ENCODE measurements around the gene INPP1.
A peak's percentile ranks its signal among the peaks of the same experiment; 100 is the strongest.

Gene INPP1

GRCh38 chr2:190407246-190407661 is 63.9 kb downstream of the INPP1 start:
- peak in 1 of 2 donors; percentile 16 for DNase-seq (ENCODE audit: low read depth in 2 of 2, low spot score in 1 of 2)

DNA sequence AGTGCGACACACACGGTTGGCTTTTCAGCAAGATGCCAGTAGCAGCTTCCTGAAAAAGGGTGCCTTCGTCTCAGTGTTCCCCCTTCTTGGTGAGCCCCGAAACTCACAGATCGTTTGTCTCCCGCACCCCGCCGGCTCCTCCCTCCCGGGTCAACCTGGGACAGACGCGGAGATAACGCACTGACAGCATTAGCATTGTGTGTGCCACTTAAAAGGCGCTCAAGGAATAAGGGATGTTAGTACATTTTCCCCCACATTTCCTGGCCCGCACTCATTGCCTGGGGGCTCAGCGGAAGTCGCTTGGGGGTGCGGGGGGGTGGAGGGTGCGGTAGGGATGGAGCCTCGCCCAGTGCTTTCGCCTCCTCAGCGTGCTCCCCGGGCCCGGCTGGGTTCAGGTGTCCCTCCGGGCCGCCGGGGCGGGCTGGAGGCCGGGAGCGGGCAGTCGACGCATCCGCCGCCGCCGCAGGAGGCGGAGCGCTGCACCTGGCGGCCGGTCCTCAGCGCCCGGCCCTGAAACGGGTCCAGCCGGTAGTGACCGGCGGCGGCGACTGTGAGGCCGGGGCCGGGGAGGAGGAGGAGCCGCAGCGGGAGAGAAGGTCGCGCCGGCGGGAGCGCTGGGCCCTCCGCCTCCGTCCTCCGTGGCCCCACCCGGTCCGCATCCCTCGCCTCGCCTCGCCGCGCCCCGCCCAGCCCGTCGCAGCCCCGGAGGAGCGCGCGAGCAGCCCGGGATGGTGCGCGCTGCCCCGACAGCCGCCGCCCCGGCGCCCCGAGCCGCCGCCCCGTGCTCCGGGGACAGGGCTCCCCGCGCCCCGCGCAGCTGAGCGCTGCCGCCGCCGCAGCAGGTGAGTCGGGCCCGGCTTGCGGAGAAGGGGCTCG is 64.5 kb downstream of the INPP1 start, which contains the start of gene MFSD6:
TSS of gene MFSD6 (plus strand) at position 694 of the 876 bp plus-strand sequence. CDS start 27,675 bp downstream, outside the sequence.
- peak; percentile 23 to 27 for DNase-seq (ENCODE audit: low read depth in 2 of 2, low spot score in 1 of 2)

DNA sequence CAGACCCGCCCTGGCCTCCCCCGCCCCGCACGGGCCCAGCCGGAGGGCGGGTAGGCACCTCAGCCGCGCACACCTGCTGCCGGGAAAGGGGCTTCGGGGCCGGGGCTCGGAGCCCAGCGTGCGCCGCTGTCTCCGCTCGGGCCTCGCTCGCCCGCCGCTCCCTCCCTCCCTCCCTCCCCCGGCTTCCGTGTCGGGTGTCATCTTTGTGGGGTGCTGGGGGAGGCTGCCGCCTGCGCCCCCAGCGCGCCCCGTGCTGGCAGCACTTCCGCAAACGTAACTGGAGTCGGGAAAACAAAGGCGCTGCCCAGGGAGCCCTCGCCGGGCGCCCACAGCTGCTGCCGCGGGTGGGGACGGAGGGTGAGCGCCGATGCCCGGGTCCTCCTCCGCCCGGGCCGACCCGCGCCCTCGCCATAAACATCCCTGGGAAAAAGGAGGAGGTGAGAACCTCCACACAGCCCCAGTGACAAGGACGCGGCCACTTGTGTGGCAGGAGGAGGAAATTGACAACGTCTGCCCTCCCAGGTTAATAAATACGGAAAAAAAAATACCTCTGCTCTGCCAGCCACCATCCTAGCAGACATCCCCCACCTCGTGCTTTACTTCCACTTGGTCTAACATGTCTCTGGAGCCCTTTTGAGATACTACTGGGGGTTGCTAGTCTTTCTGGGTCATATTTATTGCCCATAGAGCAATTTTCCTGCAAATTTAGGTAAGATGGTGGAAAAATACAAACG is 65.3 kb downstream of the INPP1 start:
- peak; percentile 46 to 52 for DNase-seq (ENCODE audit: low read depth in 2 of 2, low spot score in 1 of 2)

GRCh38 chr2:190409616-190410015 is 66.2 kb downstream of the INPP1 start:
- no peak for DNase-seq (ENCODE audit: low read depth in 2 of 2, low spot score in 1 of 2)

DNA sequence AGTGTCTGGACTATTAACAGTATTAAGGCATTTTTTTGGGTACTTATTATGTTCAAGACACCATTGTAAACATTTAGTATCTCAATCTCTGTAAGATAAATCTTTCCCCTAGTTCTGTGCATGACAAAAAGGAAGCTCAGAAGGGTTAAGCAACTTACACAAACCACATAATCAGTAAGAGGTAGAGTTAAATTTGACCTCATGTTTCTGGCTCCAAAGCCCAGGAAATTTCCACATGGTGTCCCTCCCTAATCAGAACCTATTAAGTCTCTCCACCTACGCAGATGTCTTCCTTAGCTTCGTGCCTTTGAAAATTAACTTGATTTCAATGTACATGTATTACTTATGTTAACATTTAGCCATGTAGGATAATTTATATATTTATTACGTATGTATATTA is 66.8 kb downstream of the INPP1 start:
- DNase-seq (ENCODE audit: low read depth in 2 of 2, low spot score in 1 of 2), result no peak

DNA sequence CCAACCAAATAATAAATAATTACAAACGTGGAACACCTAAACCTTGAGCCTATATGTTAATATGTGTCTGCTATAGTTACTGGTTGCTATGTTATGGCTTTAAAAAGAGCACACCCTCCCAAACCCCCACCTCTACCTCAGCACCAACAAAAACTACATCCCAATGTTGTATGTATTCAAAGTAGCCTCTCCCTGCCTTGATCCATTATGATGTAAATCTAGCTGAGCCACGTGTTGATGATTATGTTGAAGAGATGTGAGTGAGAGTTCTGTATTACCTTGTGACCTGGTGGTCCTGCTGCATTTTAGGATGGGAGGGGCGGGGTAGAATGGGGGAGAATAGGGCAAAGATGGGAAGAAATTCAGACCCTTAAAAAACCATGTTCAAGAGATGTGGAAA is 69.6 kb downstream of the INPP1 start:
- DNase-seq (ENCODE audit: low read depth in 2 of 2, low spot score in 1 of 2), result no peak

DNA sequence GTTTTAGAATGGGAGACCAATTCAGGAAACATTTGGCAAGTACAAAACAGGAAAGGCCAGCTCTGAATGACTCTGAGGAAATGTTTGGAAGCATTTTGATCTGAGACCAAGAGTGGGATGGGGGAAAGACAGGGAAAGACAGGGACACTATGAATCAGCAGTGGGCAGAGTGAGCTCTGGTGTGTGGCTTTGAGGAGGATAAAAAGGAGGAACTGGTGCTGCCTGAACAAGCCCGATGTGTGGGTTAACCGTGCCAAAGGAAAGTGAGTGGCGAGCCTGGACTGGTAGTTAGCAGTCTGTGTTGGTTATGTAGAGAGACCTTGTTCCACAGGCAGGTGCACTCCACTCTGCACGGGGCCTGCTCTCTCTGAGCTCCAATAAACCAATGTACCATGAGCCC is 70.0 kb downstream of the INPP1 start:
- DNase-seq (ENCODE audit: low read depth in 2 of 2, low spot score in 1 of 2), result no peak

GRCh38 chr2:190415251-190415650 is 71.9 kb downstream of the INPP1 start:
- no peak for DNase-seq (ENCODE audit: low read depth in 2 of 2, low spot score in 1 of 2)

GRCh38 chr2:190415794-190416775 is 72.7 kb downstream of the INPP1 start:
- no peak for DNase-seq (ENCODE audit: low read depth in 2 of 2, low spot score in 1 of 2)

DNA sequence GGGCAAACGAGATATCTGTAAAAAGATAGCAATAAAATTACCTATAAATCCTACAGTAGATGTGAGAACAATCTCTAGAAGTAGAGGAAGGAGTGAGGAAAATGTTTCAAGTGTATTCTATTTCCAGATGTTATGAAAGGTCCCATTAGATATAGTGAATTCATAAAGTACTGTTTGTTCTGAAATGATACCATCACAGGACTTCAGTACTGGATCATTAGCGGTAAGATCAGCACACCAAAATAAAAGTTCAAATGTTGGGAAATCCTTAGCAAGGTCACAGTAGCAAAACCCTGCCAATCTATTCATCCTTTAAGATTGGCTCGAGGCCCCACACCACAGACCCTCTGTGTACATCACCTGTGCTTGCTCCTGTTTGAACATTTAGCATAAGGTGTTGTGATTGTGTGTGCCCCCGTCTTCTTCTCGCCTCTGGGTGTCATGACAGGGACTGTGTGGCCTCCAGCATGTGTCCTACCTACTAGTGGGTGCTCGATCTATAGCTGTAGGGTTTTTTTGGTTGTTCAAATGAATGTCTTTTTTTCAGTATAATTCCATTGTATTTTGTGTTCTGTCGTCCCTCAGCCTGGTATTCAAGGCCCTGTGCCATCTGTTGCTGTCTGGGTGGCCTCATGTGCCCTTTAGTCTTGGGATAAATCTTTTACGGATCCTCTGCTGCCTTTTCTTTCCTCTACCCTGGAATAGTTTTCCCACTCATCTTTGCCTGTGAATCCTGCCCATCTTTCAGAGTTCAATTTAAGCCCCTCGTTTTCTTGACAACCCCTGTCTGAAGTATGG is 73.9 kb downstream of the INPP1 start:
- DNase-seq (ENCODE audit: low read depth in 2 of 2, low spot score in 1 of 2), result no peak

DNA sequence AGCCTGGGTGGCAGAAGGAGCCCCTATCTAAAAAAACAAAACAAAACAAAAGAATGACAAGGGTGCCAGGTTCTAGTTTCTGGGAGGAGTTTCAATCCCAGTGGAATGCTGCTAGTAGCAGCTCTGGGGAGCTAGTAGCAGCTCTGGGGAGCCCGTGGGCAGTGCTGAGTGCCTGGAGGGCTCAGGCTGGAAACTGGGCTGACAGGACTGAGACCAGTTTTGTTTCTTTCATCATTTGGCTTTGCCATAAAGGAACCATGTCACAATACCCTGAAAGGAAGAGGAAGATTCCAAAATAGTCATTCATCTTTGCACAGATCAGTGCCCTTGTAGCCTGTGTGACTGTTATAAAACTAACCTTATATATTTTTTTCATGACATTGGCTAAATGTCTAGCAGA is 75.3 kb downstream of the INPP1 start:
- no peak for DNase-seq (ENCODE audit: low read depth in 2 of 2, low spot score in 1 of 2)

DNA sequence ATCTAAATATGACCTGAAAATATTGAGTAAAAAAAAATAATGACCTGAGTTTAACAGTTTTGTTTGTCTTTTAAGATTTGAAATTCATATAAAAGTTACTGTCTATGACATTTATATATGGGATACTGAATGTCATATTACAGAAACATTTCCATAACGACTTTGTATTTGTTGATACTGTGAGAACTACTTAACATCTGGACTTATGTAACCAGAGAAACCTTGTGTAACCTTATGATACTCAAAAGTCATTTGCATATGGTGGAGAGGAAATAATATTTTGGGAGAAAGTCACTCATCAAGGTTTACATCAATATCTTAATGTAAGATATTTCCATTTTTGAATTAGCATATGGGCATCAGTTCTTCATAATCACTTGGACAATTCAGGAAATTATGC is 77.4 kb downstream of the INPP1 start:
- DNase-seq (ENCODE audit: low read depth in 2 of 2, low spot score in 1 of 2), result no peak
